HCT116 (cell line): Measurements from ENCODE around the gene C9orf85. TPM values are rescaled to one million over a fixed set of nuclear protein-coding genes. Genes with fewer than 3 reads are reported as not detected.

Source experiments
- ATAC-seq: fragments of 200-7000 bp; cut with Tn5 transposase; 2 replicates; pipeline ENCODE4 v1.9.1; 2020; ENCODE audit warnings: mild to moderate bottlenecking, moderate library complexity
- BruUV-seq: library from RNA; stranded (reverse); fragments of 400-500 nt; replicated peaks from 2 replicates; lab custom pipeline; 2021; lab: Mats Ljungman, UMichigan
- CTCF ChIA-PET: fragments of 300-600 bp; sonication (Branson Sonifier 250); formaldehyde crosslinking; loops from one replicate; lab custom pipeline; 2021; ENCODE audit warnings: antibody characterized with exemption; lab: Charles Lee
- POLR2A ChIA-PET: fragments of 300-600, 350-600 bp; sonication (Branson Sonifier 250); formaldehyde crosslinking; loops from one replicate; lab custom pipeline; 2021; ENCODE audit warnings: antibody characterized with exemption; lab: Charles Lee
- RAD21 ChIA-PET, 2 experiments: fragments of 300-600 bp; sonication (Branson Sonifier 250); formaldehyde crosslinking; loops; one replicate each; lab custom pipeline; 2023; ENCODE audit warnings: low total read pairs in 2 of 2; ENCODE audit not compliant: uncharacterized antibody in 2 of 2, unreplicated experiment in 2 of 2, low non-redundant PET in 1 of 2; lab: Charles Lee
- DNase-seq: peaks from one replicate; pipeline ENCODE4 v3.0.0-alpha.2; 2010; ENCODE audit warnings: low read depth, low spot score
- H2AFZ ChIP-seq: fragments of 200-600 bp; shearing (Covaris generic), sonication (generic); 2 replicates; pipeline ENCODE4 v1.6.1; 2017; ENCODE audit warnings: low read depth, mixed run types, mixed read lengths, antibody characterized with exemption, low read length; ENCODE audit not compliant: poor library complexity, severe bottlenecking
- H3K27ac ChIP-seq: 2 replicates; pipeline ENCODE4 v1.5.1; 2012; ENCODE audit warnings: low read depth, low read length
- H3K27me3 ChIP-seq: fragments of 200-600 bp; sonication (generic); 2 replicates; pipeline ENCODE4 v1.6.1; 2016; ENCODE audit warnings: mixed run types, low read length, mixed read lengths; ENCODE audit not compliant: insufficient read depth
- H3K36me3 ChIP-seq, 2 experiments: fragments of 200-500 bp in 1 of 2; fragments of 200-600 bp in 1 of 2; sonication (Bioruptor generic) in 1 of 2; sonication (generic) in 1 of 2; 2 replicates each; pipeline versions ENCODE4 v1.5.1 to v1.6.1; 2014 to 2016; ENCODE audit warnings: low read length in 2 of 2, inconsistent platforms in 1 of 2, mixed read lengths in 1 of 2, mixed run types in 1 of 2; ENCODE audit not compliant: insufficient read depth in 2 of 2, control insufficient read depth in 1 of 2
- H3K4me1 ChIP-seq, 2 experiments: fragments of 200-600 bp in 1 of 2; sonication (generic) in 1 of 2; 2 replicates each; pipeline versions ENCODE4 v1.5.1 to v1.6.1; 2012 to 2017; ENCODE audit warnings: low read length in 2 of 2, inconsistent platforms in 1 of 2, mild to moderate bottlenecking in 1 of 2, mixed read lengths in 1 of 2, mixed run types in 1 of 2, moderate library complexity in 1 of 2; ENCODE audit not compliant: insufficient read depth in 2 of 2, control insufficient read depth in 1 of 2
- H3K4me2 ChIP-seq: fragments of 200-600 bp; sonication (generic); 2 replicates; pipeline ENCODE4 v1.6.1; 2017; ENCODE audit warnings: mixed run types, low read length, mixed read lengths
- H3K4me3 ChIP-seq, 2 experiments: fragments of 200-600 bp in 1 of 2; sonication (generic) in 1 of 2; replicated peaks in 1 of 2; 2 replicates each; pipeline ENCODE4 v1.5.1; 2011 to 2016; ENCODE audit warnings: low read length in 2 of 2, control low read depth in 1 of 2, low read depth in 1 of 2, mild to moderate bottlenecking in 1 of 2, mixed read lengths in 1 of 2, mixed run types in 1 of 2
- H3K79me2 ChIP-seq: fragments of 200-600 bp; sonication (generic); 2 replicates; pipeline ENCODE4 v1.6.1; 2017; ENCODE audit warnings: mild to moderate bottlenecking, mixed run types, low read length, moderate library complexity, mixed read lengths; ENCODE audit not compliant: insufficient read depth
- H3K9ac ChIP-seq: fragments of 200-600 bp; sonication (generic); 2 replicates; pipeline ENCODE4 v1.6.1; 2016; ENCODE audit warnings: low read length, mixed read lengths
- H3K9me2 ChIP-seq: fragments of 200-600 bp; sonication (generic), shearing (Covaris generic); 2 replicates; pipeline ENCODE4 v1.6.1; 2017; ENCODE audit warnings: mixed run types, mild to moderate bottlenecking, moderate library complexity; ENCODE audit not compliant: insufficient read depth
- H3K9me3 ChIP-seq, 2 experiments: fragments of 200-500 bp in 1 of 2; fragments of 200-600 bp in 1 of 2; sonication (Bioruptor generic) in 1 of 2; sonication (generic) in 1 of 2; 2 replicates each; pipeline ENCODE4 v1.6.1; 2014 to 2017; ENCODE audit warnings: low read length in 2 of 2, mixed read lengths in 2 of 2, inconsistent platforms in 1 of 2, low read depth in 1 of 2, mild to moderate bottlenecking in 1 of 2, mixed run types in 1 of 2, moderate library complexity in 1 of 2; ENCODE audit not compliant: control insufficient read depth in 1 of 2, insufficient read depth in 1 of 2
- H4K20me1 ChIP-seq: fragments of 200-600 bp; sonication (generic), shearing (Covaris generic); 2 replicates; pipeline ENCODE4 v1.6.1; 2017; ENCODE audit warnings: mixed run types, mild to moderate bottlenecking, moderate library complexity; ENCODE audit not compliant: insufficient read depth
- EGR1 ChIP-seq: IDR thresholded peaks from 2 replicates; pipeline ENCODE4 v1.6.1; 2012; ENCODE audit warnings: low read depth
- ELF1 ChIP-seq: IDR thresholded peaks from 2 replicates; pipeline ENCODE4 v1.6.1; 2012; ENCODE audit warnings: low read depth, borderline replicate concordance
- EZH2 ChIP-seq: fragments of 200-600 bp; sonication (generic); IDR thresholded peaks from 2 replicates; pipeline ENCODE4 v1.6.1; 2017; ENCODE audit warnings: antibody characterized with exemption, mixed run types
- EZH2phosphoT487 ChIP-seq: fragments of 200-600 bp; IDR thresholded peaks from 2 replicates; pipeline ENCODE4 v1.6.1; 2018; ENCODE audit warnings: antibody characterized with exemption, borderline replicate concordance
- FOSL1 ChIP-seq: IDR thresholded peaks from 2 replicates; pipeline ENCODE4 v1.6.1; 2012; ENCODE audit warnings: low read depth
- POLR2A ChIP-seq: IDR thresholded peaks from 2 replicates; pipeline ENCODE4 v1.7.0; 2011; ENCODE audit warnings: borderline replicate concordance; ENCODE audit not compliant: insufficient read depth, insufficient read length; ENCODE audit errors: extremely low read depth
- POLR2AphosphoS5 ChIP-seq: IDR thresholded peaks from 2 replicates; pipeline ENCODE4 v1.6.1; 2011; ENCODE audit warnings: mild to moderate bottlenecking, low read depth, low read length, moderate library complexity
- RAD21 ChIP-seq: IDR thresholded peaks from 2 replicates; pipeline ENCODE4 v1.6.1; 2012; ENCODE audit warnings: low read depth, mild to moderate bottlenecking
- SIN3A ChIP-seq: IDR thresholded peaks from 2 replicates; pipeline ENCODE4 v1.6.1; 2012; ENCODE audit warnings: low read depth
- SP1 ChIP-seq: IDR thresholded peaks from 2 replicates; pipeline ENCODE4 v1.6.1; 2012; ENCODE audit warnings: low read depth
- SRF ChIP-seq: IDR thresholded peaks from 2 replicates; pipeline ENCODE4 v1.6.1; 2012; ENCODE audit warnings: low read depth
- TCF7L2 ChIP-seq: IDR thresholded peaks from 2 replicates; pipeline ENCODE4 v1.7.0; 2011; ENCODE audit warnings: borderline replicate concordance, inconsistent platforms; ENCODE audit not compliant: insufficient read depth, insufficient read length; ENCODE audit errors: extremely low read depth
- YY1 ChIP-seq: IDR thresholded peaks from 2 replicates; pipeline ENCODE4 v1.6.1; 2011; ENCODE audit warnings: low read length, low read depth, moderate library complexity, mild to moderate bottlenecking; ENCODE audit not compliant: insufficient replicate concordance; ENCODE audit errors: extremely low read depth
- ZNF274 ChIP-seq: fragments of 200-500 bp; sonication (Bioruptor generic); IDR thresholded peaks from 2 replicates; pipeline ENCODE4 v1.6.1; 2014; ENCODE audit warnings: mild to moderate bottlenecking, low read depth, low read length, inconsistent platforms
- intact Hi-C: fragments of 100-400 bp; cut with micrococcal nuclease; formaldehyde crosslinking; loops from 2 replicates; pipeline ENCODE4 v1.10.0; 2022
- total RNA-seq: library from RNA; stranded (reverse); gene quantifications from one replicate; pipeline ENCODE4 v1.2.1, GENCODE V29; 2021; ENCODE audit not compliant: unreplicated experiment
- TF ChIP-seq, protein P1 (sequence below): IDR thresholded peaks from 2 replicates; pipeline ENCODE4 v1.6.1; 2011; ENCODE audit warnings: mild to moderate bottlenecking, low read length, moderate library complexity; ENCODE audit not compliant: insufficient replicate concordance; ENCODE audit errors: extremely low read depth
- TF ChIP-seq, protein P2 (sequence below): IDR thresholded peaks from 2 replicates; pipeline ENCODE4 v1.6.1; 2012; ENCODE audit warnings: low read depth
- TF ChIP-seq, protein P3 (sequence below), 3 experiments: fragments of 200-600 bp in 1 of 3; sonication (generic) in 1 of 3; IDR thresholded peaks in 2 of 3; conservative IDR thresholded peaks in 1 of 3; 2 replicates each; pipeline ENCODE4 v1.5.1; 2012 to 2017; ENCODE audit warnings: low read depth in 2 of 3, low read length in 2 of 3, antibody characterized with exemption in 1 of 3, borderline replicate concordance in 1 of 3, control low read depth in 1 of 3, mild to moderate bottlenecking in 1 of 3, mixed read lengths in 1 of 3, mixed run types in 1 of 3, moderate library complexity in 1 of 3; ENCODE audit not compliant: insufficient read depth in 1 of 3

Gene C9orf85
- total RNA-seq, 1 experiment from 2014 or later, result 12.4 TPM

DNA sequence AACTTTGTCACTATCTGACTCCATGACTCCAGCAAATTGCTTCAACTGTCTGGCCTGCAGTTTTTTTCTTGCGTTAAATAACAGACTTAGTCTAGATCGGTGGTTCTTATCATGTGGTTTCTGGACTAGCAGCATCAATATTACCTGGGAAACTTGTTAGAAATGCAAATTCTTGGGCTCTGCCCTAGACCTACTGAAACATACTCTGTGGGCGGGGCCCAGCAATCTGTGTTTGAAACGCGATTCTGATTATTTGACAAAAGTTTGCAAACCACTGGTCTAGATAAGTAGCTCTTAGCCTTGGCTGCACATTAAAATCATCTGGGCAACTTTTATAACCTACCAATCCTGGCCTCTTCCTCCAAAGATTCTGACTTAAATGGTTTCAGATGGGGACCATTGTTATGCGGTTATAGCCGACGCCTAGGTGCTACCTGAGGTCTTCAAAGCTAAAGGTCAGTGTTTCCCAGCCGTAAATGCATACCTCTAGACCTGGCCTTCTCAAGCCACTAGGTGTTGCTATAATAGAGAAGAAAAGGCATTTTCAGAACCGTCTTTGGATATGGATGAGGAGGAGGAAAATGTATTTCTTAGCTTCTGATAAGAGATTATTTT, 74.0 kb downstream of the C9orf85 start:
- H2AFZ ChIP-seq, result no peak overlapping the region
- peaks cover 0 to 6% of the 10 kb centered on the region in 2 experiments; a peak in 2 of 4 replicates for H3K4me1 ChIP-seq
- no peak overlapping the region for H3K4me3 ChIP-seq
- H3K79me2 ChIP-seq, result no peaks in the 10 kb centered on the region
- H3K9me2 ChIP-seq, result no peaks in the 10 kb centered on the region
- no TSS peak for BruUV-seq
- intact Hi-C loops, result no loop called here
- no peak for DNase-seq
- H3K9me3 ChIP-seq, result no peaks in the 10 kb centered on the region
- ChIA-PET CTCF (interaction anchor here (0.7 to 2.5 kb wide), 4 partner anchors 10 to 295 kb away, joined by 3 to 19 read pairs (median 4); no protein-coding TSS in a partner anchor), POLR2A (no interaction called here), RAD21 (interaction anchor here in 1 of 2 experiments (1.3 kb wide), 1 partner anchor 39 kb away, joined by 3 read pairs; no protein-coding TSS in a partner anchor)
- TF ChIP-seq, protein P1, sequence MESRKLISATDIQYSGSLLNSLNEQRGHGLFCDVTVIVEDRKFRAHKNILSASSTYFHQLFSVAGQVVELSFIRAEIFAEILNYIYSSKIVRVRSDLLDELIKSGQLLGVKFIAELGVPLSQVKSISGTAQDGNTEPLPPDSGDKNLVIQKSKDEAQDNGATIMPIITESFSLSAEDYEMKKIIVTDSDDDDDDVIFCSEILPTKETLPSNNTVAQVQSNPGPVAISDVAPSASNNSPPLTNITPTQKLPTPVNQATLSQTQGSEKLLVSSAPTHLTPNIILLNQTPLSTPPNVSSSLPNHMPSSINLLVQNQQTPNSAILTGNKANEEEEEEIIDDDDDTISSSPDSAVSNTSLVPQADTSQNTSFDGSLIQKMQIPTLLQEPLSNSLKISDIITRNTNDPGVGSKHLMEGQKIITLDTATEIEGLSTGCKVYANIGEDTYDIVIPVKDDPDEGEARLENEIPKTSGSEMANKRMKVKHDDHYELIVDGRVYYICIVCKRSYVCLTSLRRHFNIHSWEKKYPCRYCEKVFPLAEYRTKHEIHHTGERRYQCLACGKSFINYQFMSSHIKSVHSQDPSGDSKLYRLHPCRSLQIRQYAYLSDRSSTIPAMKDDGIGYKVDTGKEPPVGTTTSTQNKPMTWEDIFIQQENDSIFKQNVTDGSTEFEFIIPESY, result no peak
- no peak for TF ChIP-seq ZNF274
- no peak for TF ChIP-seq POLR2AphosphoS5
- no peak for TF ChIP-seq FOSL1
- no peak for TF ChIP-seq EGR1
- TF ChIP-seq SP1, result no peak
- no peak for TF ChIP-seq ELF1
- no peak for TF ChIP-seq YY1
- TF ChIP-seq SIN3A, result no peak
- TF ChIP-seq, protein P2, sequence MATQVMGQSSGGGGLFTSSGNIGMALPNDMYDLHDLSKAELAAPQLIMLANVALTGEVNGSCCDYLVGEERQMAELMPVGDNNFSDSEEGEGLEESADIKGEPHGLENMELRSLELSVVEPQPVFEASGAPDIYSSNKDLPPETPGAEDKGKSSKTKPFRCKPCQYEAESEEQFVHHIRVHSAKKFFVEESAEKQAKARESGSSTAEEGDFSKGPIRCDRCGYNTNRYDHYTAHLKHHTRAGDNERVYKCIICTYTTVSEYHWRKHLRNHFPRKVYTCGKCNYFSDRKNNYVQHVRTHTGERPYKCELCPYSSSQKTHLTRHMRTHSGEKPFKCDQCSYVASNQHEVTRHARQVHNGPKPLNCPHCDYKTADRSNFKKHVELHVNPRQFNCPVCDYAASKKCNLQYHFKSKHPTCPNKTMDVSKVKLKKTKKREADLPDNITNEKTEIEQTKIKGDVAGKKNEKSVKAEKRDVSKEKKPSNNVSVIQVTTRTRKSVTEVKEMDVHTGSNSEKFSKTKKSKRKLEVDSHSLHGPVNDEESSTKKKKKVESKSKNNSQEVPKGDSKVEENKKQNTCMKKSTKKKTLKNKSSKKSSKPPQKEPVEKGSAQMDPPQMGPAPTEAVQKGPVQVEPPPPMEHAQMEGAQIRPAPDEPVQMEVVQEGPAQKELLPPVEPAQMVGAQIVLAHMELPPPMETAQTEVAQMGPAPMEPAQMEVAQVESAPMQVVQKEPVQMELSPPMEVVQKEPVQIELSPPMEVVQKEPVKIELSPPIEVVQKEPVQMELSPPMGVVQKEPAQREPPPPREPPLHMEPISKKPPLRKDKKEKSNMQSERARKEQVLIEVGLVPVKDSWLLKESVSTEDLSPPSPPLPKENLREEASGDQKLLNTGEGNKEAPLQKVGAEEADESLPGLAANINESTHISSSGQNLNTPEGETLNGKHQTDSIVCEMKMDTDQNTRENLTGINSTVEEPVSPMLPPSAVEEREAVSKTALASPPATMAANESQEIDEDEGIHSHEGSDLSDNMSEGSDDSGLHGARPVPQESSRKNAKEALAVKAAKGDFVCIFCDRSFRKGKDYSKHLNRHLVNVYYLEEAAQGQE, result no peak
- no peak for TF ChIP-seq SRF
- TF ChIP-seq RAD21, result peak; percentile 42
- no peak for TF ChIP-seq EZH2
- TF ChIP-seq, protein P3, sequence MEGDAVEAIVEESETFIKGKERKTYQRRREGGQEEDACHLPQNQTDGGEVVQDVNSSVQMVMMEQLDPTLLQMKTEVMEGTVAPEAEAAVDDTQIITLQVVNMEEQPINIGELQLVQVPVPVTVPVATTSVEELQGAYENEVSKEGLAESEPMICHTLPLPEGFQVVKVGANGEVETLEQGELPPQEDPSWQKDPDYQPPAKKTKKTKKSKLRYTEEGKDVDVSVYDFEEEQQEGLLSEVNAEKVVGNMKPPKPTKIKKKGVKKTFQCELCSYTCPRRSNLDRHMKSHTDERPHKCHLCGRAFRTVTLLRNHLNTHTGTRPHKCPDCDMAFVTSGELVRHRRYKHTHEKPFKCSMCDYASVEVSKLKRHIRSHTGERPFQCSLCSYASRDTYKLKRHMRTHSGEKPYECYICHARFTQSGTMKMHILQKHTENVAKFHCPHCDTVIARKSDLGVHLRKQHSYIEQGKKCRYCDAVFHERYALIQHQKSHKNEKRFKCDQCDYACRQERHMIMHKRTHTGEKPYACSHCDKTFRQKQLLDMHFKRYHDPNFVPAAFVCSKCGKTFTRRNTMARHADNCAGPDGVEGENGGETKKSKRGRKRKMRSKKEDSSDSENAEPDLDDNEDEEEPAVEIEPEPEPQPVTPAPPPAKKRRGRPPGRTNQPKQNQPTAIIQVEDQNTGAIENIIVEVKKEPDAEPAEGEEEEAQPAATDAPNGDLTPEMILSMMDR (IDR thresholded peaks at IDR 0.05 in 2 of 3, conservative IDR thresholded peaks at IDR 0.05 in 1 of 3; ENCODE audit: borderline replicate concordance in 1 of 3, insufficient read depth in 1 of 3, low read depth in 2 of 3, low read length in 2 of 3), result peak in 2 of 3 experiments; percentile 37 to 52; a peak in 3 of 6 replicates
- no peak for TF ChIP-seq TCF7L2
- TF ChIP-seq EZH2phosphoT487, result no peak
- TF ChIP-seq POLR2A, result no peak
- no peaks in the 10 kb centered on the region for H3K27me3 ChIP-seq
- no peak overlapping the region for H3K27ac ChIP-seq
- no peak overlapping the region for H3K9ac ChIP-seq
- no peak overlapping the region for H3K4me2 ChIP-seq
- no peaks in the 10 kb centered on the region for H4K20me1 ChIP-seq
- ATAC-seq, result peak; percentile 74
- no peaks in the 10 kb centered on the region for H3K36me3 ChIP-seq
